HG03095 (cell line): Measurements from ENCODE around the gene MRPS16.
"Not testable (repeated sequence)": the region's sequence is repeated elsewhere in the genome, so short reads cannot be mapped to it uniquely, and the experiment has no call there.

Source experiments
- ATAC-seq: cut with Tn5 transposase; IDR thresholded peaks from one replicate; pipeline ENCODE4 v1.9.1; 2021; ENCODE audit warnings: moderate library complexity; ENCODE audit not compliant: unreplicated experiment

MRPS16 gene

DNA sequence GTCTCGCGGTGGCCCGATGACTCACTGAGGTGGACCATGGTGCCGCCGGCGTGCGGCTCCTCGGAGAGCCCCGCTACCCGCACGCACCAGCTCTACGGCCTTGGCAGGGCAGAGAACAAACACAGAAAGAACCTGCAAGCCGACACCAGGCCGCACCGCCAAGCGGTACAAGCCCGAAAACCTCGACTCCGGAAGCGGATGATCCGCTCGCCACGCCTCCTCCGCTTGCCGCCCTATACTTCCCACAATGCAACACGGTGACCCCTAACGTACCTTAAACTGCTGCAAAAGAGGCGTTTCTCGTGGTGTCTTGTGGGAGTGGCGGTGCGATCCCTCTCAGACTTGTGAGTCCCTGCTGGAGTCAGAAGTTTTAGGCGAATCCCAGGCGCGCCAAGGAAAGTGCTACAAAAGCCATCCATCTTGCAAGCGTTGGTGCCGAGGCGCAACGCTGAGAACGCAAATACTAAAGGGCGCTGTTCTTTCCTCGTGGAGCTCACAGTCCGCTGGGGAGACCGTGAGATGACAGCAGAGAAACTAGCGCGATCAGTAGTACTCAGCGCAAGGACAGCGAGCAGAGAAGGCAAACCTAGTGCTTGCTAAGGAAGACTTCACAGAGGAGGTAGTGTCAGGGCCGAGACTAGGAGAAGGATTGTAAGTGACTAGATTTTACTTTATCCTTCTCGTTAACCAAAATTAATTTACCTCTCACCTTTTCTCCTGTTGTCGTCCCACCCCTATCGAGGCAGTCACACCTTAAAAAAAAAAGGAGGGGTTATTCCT, at the start of gene MRPS16:
Gene MRPS16, minus strand, starts transcription at position 200 of the 780 bp plus-strand sequence. Its CDS starts 162 bp downstream, at position 38.
- ATAC-seq = peak; percentile 81

DNA sequence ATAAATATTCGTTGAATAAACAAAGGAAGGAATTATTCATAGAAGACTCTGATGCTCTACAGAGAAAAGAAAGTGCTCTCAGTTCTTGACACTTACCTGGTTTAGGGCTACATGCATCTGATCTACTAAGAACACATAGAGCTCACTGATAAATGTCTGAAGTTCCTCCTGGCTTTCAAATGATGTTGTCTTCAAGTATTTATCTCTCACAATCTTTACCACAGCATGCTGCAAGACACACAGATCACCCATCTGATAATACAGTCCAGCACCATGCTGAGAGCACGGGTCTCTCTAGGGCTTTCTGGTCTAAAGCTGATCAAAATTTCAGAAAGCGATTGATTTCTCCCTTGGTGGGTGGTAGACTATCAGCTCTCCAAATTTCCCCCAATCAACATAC, 44.5 kb upstream of the MRPS16 start:
- ATAC-seq = no peak

DNA sequence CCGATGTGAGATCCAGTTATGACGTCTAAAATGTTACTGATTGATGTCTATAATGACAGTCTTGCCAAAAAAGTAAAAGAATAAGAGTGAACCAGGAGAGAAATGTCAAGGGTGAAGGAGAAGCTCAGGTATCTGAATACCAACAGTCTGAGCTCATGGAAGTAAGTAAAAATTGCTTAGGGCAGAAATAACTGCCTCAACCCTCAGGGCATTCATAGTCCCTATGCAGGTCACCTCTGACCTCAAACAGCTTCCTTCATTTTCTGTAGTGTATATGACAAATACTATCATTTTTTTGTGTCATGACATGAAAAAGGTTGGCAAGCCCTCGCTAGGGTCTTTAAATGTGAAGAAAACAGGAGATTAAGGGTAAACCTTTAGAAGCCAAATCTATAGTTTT, 41.0 kb upstream of the MRPS16 start:
- no peak for ATAC-seq

DNA sequence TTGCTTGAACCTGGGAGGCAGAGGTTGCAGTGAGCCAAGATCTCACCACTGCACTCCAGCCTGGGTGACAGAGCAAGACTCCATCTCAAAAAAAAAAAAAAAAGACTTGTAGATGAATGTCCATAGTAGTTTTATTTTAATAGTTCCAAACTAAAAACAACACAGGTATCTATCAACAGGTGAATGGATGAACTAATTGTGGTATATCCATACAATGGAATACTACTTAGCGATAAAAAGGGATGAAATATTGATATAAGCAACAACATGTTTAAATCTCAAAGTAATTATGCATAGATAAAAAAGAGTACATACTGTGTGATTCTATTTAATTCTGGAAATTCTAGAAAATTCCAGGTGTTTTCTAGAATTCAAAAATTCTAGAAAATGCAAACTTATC, 37.5 kb upstream of the MRPS16 start:
- no peak for ATAC-seq

DNA sequence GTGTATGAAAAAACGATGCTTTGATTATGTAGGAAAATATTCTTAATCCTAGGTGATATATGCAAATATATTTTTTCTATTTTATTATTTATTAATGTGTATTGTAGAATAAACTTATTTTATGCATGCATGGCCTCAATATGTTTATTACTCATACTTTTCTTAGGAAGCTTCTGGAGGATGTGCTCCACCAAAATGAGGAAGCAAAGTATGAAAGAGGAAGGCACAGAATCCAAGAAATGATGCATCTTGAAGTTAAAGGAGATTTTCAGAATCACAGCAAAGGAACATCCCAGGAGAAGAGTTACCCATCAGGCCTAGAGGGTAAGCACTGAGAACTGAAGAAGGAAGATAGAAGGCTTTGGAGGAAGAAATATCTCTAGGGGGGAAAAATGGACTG, 35.0 kb upstream of the MRPS16 start:
- ATAC-seq = no peak

DNA sequence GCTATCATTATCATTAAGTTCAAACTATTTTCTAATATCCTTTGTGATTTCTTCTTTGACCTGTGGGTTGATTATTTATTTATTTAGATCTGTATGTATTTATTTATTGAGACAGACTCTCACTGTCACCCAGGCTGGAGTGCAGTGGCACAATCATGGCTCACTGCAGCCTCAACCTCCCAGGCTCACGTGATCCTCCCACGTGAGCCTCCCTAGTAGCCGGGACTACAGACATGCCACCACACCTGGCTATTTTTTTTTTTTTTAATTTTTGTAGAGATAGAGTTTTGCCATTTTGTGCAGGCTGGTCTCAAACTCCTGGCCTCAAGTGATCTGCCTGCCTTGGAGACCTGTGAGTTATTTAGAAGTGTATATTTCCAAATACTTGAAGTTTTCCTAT, 28.7 kb upstream of the MRPS16 start:
- ATAC-seq = no peak

DNA sequence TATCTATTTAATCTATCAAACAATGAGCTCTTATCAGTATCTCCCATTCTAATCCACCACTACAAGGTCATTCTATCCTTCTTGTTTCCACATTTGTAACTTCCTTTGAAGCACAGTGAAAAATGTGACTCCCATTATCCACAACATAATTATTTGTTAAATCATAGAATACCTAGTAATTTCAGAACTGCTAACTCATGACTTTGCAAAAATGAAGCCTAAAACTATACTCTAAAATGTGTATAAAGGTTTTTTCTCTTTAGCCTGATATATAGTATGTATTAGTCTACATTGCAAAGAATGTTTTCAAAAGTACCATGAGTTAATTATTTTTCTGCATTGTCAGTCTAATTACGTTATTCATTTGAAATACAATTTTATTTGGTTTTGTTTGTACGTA, 12.0 kb upstream of the MRPS16 start:
- no peak for ATAC-seq

DNA sequence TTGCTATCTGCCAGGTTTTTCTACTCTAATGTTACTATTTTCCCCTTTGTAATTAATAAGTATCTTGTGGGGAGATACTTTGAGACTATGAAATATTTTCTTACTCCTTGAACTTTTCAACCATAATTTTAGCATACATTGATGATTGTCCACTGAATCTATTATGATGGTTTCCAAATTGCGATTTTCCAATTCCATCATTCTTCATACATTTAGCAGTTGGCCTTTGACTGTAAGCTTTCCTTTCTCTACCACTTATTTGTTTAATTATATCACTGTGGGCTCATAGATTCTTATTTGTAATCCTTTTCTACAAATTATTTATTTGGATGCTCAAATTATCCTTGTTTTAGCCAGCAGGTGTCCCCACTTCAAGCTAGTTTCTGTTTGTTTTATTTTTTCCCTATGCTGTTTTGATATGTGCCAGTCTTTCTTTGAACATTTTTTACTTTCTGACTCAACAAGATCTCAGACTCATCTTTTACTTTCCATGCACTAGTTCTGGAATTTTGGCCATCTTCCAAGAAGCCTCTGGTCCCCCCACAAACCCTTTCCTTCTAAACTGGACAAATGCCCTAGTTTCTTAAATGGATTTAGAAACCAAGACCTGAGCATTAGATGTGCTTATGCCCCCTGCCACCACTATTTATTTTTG, 11.4 kb upstream of the MRPS16 start:
- no peak for ATAC-seq

DNA sequence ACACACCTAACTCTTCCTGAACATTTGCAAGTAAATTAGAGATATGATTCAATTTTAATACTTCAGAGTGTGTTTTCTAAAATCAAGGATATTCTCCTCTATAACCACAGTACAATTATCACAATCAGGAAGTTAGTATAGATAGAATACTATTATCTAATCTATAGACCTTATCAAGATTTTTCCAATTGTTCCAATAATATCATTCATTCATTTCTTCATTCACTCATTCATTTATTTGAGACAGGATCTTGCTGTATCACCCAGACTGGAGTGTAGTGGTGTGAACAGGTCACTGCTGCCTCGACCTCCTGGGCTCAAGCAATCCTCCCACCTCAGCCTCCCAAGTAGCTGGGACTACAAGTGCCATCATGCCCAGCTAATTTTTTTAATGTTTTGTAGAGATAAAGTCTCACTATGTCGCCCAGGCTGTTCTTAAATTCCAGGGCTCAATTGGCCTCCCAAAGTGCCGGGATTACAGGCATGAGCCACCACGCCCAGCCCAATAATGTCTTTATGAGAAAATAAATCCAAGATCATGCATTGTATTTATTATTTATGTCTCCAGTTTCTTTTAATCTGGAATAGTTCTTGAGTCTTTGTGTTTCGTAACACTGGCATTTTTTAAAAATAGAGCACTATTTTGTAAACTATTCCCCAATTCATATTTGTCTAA, 10.6 kb upstream of the MRPS16 start:
- ATAC-seq = no peak

DNA sequence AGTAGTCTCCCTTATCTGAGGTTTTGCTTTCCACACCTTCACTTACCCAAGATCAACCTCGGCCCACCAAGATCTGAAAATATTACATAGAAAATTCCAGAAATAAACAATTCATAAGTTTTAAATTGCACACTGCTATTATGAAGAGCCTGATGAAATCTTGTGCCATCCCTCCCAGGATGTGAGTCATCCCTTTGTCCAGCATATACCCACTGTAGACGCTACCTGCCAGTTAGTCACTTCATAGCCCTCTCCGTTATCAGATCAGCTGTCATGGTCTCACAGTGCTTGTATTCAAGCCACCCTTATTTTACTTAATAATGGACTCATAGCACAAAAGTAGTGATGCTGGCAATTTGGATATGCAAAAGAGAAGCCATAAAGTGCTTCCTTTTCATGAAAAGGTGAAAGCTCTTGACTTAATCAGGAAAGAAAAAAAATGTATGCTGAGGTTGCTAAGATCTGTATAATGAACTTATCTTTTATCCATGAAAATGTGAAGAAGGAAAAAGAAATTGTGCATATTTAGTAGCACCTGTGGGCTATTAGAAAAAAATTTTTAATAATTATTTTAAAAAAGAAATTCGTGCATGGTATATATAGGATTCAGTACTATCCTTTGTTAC, 9.8 kb upstream of the MRPS16 start:
- no peak for ATAC-seq

DNA sequence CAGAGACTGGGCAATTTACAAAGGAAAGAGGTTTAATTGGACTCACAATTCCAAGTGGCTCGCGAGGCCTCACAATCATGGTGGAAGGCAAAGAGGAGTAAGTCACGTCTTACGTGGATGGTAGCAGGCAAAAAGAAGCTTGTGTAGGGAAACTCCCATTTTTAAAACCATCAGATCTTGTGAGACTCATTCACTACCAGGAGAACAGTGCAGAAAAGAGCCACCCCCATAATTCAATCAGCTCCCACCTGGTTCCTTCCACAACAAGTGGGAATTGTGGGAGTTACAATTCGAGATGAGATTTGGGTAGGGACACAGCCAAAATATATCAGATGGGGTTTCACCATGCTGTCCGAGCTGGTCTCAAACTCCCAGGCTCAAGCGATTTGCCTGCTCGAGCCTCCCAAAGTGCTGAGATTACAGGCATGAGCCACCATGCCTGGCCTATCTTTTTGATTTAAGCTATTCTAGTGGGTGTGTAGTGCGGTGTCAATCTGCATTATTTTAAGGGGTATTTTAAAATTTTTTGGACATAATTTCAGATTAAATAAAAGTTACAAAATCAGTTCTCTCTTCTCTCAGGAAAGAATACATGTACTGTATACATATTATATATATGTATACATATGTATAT, 9.0 kb upstream of the MRPS16 start:
- ATAC-seq = no peak

DNA sequence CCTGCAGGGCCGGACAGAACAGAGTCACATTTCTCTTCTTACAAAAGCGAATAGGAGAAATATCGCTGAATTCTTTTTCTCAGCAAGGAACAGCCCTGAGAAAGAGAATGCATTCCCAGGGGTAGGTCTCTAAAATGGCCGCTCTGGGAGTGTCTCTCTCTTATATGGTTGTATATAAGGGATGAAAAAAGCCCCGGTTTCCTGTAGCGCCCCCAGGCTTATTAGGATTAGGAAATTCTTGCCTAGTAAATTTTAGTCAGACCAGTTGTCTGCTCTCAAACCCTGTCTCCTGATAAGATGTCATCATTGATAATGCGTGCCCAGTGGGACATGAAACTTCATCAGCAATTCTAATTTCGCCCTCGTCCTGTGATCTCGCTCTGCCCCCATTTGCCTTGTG, 6.2 kb upstream of the MRPS16 start:
- ATAC-seq = not testable (repeated sequence)

DNA sequence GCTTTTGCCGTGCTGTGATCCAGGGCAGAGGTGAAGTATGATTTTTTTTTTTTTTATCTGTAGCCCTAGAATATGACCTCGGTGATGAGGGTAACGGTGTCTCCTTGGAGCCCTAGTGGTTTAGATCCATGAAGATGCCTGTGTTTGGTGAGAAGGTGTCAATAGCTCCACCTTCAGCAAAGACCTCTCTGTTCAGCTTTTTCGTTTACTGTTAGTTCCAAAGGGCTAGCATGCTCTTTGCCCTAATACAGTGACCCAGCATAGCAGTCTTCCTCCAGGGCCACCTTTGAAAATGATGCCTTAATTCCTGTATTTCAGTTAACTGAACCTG, 746 bp upstream of the MRPS16 start:
- peak; percentile 13 for ATAC-seq

DNA sequence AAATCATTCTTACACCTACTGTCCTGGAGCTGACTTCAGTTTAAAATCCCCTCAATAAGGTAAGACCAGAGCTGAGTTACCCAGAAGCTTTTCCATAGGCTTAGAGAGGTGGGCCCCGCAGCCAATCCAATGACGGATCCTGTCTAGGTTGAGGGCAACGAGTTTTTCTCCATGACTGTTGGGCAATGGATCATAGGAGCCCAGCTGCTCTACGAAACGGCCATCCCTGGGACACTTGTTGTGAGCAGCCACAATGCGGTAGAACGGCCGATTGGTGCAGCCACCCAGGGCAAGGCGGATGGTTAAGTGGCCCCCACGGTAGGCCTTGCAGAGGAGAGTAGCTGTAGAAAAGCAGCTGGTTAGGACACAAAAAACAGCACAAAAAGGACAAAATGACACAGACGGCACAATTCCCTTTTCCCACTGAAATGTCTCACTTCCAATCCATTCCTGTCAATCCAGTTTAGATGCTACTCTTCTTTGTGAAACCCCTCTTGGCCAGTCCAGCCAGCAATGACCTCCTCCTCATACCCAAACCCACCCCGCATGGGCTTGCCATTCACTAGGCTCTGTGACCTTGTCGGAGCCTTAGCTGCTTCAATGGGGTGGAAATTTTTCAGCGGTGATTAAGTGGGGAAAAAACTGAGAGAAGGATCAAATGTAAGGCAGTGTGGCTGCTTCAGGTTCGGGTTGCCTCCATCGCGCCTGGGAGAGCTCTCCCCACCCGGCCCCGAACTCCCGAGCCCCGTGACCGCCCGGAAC, 580 bp downstream of the MRPS16 start:
- peak; percentile 33 for ATAC-seq

DNA sequence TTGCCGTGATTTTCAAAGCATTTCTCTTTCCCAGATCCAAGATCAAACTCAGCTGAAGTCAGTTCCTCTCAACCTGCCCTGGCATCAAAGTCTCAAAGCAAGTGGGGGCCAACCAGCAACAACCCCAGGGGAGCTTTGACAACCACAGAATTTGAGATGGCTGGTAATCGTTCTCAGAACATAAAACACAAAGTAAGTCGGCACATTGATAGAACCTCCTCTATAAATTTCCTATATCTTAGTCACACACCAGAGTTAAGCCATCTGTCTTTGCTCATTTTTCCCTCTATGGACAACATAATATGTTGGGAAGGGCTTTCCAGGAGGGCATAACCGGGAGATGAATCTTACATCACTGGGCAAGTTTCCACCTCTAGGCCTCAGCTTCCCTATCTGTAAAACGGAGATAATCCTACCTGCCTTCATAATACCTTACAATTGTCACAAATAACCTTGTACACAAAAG, 4.2 kb downstream of the MRPS16 start:
- ATAC-seq = no peak

DNA sequence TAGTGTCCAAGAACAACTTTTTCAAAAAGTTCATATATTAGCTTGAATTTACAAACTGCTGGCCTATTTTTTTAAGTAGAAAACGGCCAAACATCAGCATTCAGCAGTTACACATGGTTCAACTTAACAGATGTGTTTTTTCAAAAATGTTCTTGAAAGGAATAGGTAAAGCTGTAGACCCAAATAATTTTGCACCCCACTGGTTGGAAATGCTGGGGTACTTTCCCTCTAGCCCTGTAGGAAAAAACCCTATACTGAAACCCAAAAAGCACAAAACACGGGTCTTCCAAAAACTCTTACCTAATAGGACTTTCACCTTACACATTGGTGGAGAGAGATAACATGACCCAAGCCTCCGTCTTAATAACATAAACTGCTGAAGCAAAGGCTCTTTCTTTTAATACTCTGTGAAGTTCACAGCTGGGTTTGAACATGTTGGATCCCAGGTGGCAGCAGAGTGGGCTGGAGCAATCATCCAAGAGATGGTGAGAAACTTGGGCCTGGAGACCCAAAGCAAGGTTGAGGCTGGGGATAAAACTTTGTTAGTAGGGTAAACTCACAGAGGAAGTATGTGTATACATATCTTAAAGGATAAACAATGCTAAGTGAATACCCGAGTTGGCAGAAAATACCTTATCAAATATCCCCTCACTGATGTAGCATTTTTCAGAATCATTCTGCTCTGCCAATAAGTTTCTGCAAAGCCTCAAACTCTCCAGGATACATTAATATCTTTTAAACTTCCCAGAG, 4.8 kb downstream of the MRPS16 start:
- ATAC-seq = no peak

DNA sequence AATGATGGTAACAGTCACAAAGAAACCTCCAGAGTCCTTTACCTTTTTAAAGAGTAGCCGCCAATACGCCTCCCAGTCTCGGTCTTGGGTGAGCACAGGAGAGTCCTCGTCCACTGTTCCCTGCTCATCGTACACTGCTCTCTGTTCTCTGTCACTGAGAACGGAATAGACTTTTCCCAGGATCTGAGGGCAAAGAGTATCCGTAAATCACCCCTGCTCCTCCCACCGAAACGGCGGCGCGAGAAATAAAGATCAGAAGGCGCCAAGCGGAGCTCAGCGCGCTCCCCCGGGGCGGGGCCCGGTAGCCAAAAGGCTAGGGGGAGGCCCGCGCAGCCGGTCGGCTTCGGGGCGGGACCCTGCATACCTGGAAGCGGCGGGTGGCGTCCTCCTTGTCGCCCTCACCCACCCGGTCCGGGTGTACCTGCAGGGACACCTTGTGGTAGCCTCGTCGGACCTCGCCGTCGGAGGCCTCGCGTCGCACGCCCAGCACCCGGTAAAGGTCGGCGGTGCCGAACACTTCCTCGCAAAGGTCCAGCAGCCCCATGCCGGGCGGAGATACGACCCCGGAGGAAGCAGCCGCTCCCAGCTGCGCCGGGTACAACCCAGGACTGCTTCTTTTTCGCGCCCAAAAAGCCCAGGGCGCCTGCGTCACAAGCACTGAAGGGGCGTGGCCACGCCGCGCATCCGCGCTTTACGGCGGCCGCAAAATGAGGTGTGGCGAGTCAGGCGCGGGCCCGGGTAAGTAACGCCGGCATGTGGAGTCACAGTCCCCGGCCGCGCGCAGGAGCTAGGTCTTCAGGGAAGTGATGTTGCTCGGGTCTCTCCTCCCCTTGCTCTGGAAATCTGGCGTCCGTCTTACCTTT, 5.6 kb downstream of the MRPS16 start, which contains the start of gene DNAJC9:
Gene DNAJC9, minus strand, starts transcription at position 610 of the 863 bp plus-strand sequence. Its CDS starts 66 bp downstream, at position 544.
- ATAC-seq = peak; percentile 78

DNA sequence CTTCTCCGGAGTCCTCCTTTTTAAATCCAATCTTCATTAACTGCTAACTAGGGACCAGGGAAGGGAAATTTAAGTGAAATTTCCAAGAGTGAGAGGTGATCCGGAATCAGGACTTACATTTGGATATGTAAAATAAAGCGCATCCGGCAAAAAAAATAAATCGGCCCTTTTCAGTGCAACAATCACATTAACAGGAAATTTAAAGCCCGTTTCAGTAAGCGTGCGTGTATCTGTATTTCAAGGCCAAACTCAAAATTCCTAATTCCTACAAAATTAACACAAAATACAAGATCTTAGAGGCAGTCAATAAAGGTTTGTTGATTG, 6.2 kb downstream of the MRPS16 start:
- no peak for ATAC-seq
